ENCODE measurements around the gene TBC1D30. TPM values are rescaled to one million over a fixed set of nuclear protein-coding genes. Genes with fewer than 3 reads are reported as not detected.

The TBC1D30 gene
- total RNA-seq, 1 donor from 2014 or later, result 0.52 TPM

DNA sequence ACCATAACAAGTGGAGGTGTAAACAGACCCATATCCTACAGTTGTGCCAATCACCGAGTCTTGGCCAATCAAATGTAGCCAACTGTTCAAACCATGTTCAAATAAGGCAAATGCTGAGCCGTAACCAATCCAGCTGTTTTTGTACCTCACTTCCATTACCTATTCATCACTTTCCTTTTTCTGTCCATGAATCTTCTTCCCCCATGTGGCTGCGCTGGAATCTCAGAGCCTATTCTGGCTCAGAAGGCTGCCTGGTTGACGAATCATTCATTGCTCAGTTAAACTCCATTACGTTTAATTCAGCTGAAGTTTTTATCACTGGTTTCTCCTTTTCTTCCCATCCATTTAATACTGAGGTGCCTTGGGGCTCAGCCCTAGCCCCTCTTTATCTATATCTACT is 71.1 kb downstream of the TBC1D30 start:
- Histone ChIP-seq H3K4me1 (ENCODE audit: control insufficient read depth in 3 of 3, insufficient read depth in 3 of 3, low read length in 3 of 3) (no peaks in the 10 kb centered on the region), H3K36me3 (ENCODE audit: control insufficient read depth in 3 of 3, insufficient read depth in 3 of 3, low read length in 3 of 3) (no peaks in the 10 kb centered on the region), H3K27me3 (ENCODE audit: control insufficient read depth in 3 of 3, insufficient read depth in 3 of 3, low read length in 3 of 3) (peaks cover 0 to 5% (median 3%) of the 10 kb centered on the region in 3 donors), H3K9me3 (ENCODE audit: control insufficient read depth in 3 of 3, low read length in 3 of 3) (no peaks in the 10 kb centered on the region), H3K9ac (ENCODE audit: low read depth in 1 of 3, low read length in 3 of 3) (no peak overlapping the region), H3K4me3 (ENCODE audit: low read length in 3 of 3) (no peak overlapping the region), H3K27ac (ENCODE audit: low read depth, low read length) (no peak overlapping the region)

DNA sequence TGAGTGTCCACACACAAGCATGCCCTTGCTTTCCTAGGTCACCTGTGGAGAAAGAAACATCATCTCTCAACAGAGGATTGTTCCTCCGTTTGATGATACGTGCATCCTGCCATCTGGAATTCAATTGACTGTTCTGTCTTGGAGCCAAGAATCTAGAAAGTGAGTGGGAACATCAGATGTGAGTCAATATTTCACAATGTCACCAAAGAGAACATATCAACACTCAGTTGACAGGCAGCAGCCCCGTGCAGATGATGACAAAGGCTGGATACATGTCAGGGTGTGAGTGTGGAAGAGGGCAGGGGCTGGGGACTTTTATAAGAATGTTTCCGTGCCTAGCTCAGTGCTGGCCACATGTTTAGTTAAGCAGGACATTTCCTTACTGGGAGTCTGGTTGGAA is 76.1 kb downstream of the TBC1D30 start:
- H3K27me3 ChIP-seq (ENCODE audit: control insufficient read depth in 3 of 3, insufficient read depth in 3 of 3, low read length in 3 of 3), result peaks cover 0 to 3% (median 3%) of the 10 kb centered on the region in 3 donors
- no peak overlapping the region for H3K9ac ChIP-seq (ENCODE audit: low read depth in 1 of 3, low read length in 3 of 3)
- H3K4me3 ChIP-seq (ENCODE audit: low read length in 3 of 3), result no peak overlapping the region
- no peaks in the 10 kb centered on the region for H3K36me3 ChIP-seq (ENCODE audit: control insufficient read depth in 3 of 3, insufficient read depth in 3 of 3, low read length in 3 of 3)
- H3K4me1 ChIP-seq (ENCODE audit: control insufficient read depth in 3 of 3, insufficient read depth in 3 of 3, low read length in 3 of 3), result no peaks in the 10 kb centered on the region
- H3K9me3 ChIP-seq (ENCODE audit: control insufficient read depth in 3 of 3, low read length in 3 of 3), result no peaks in the 10 kb centered on the region
- H3K27ac ChIP-seq (ENCODE audit: low read depth, low read length), result no peak overlapping the region

DNA sequence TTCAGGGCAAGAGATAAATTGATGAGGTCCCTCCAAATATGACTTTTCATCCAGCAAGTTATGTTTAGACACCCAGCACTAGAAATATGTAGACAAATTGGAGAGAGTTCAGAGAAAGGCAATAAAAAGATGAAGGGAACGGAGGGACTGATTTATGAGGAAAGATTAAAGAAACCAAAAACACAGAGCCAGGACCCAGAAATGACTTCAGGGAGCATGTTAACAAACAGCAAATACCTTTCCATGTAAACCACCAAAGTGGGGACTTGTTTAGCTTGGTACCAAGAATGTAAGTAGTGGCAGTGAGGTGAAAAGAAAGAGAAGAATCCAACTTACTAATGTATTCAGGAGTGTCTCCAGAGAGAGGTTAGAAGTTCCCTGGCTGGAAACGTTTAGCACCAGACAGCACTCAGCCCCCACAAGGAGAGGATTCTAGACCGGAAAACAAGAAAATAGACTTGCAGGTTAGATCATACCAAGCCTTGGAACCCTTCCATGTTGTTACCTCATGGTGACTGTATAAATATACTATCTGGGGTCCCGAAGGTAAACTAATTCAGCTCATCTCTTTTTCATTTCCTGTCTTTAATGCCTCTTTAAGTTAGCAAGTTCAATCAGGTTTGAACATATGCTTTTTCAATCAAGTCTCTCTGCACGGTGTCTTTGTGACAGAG is 79.2 kb downstream of the TBC1D30 start:
- Histone ChIP-seq H3K36me3 (ENCODE audit: control insufficient read depth in 3 of 3, insufficient read depth in 3 of 3, low read length in 3 of 3) (no peaks in the 10 kb centered on the region), H3K9ac (ENCODE audit: low read depth in 1 of 3, low read length in 3 of 3) (no peak overlapping the region), H3K27ac (ENCODE audit: low read depth, low read length) (no peak overlapping the region), H3K9me3 (ENCODE audit: control insufficient read depth in 3 of 3, low read length in 3 of 3) (no peaks in the 10 kb centered on the region), H3K4me1 (ENCODE audit: control insufficient read depth in 3 of 3, insufficient read depth in 3 of 3, low read length in 3 of 3) (no peaks in the 10 kb centered on the region), H3K27me3 (ENCODE audit: control insufficient read depth in 3 of 3, insufficient read depth in 3 of 3, low read length in 3 of 3) (no peaks in the 10 kb centered on the region), H3K4me3 (ENCODE audit: low read length in 3 of 3) (no peak overlapping the region)

DNA sequence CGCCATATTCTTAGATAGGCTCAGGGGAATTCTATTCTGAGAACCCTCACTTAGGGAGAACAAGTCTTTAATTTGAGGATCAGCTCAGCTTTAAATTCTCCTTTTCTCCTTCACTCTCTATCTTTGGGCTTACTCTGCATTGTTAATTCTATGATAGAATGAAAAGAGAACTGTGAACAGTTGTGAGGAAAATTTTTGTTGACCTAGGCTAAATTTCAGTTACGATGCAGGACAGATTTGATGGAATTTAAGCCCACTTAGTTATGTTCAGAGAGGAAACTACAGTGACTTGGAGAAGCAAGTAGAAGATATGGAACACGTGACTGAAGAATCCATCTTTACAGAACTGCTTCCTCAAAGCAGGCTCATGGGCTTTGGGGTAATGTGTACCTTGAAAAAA is 82.7 kb downstream of the TBC1D30 start:
- Histone ChIP-seq H3K9ac (ENCODE audit: low read depth in 1 of 3, low read length in 3 of 3) (no peak overlapping the region), H3K27me3 (ENCODE audit: control insufficient read depth in 3 of 3, insufficient read depth in 3 of 3, low read length in 3 of 3) (no peaks in the 10 kb centered on the region), H3K9me3 (ENCODE audit: control insufficient read depth in 3 of 3, low read length in 3 of 3) (no peaks in the 10 kb centered on the region), H3K4me1 (ENCODE audit: control insufficient read depth in 3 of 3, insufficient read depth in 3 of 3, low read length in 3 of 3) (no peaks in the 10 kb centered on the region), H3K27ac (ENCODE audit: low read depth, low read length) (no peak overlapping the region), H3K4me3 (ENCODE audit: low read length in 3 of 3) (no peak overlapping the region), H3K36me3 (ENCODE audit: control insufficient read depth in 3 of 3, insufficient read depth in 3 of 3, low read length in 3 of 3) (no peaks in the 10 kb centered on the region)

DNA sequence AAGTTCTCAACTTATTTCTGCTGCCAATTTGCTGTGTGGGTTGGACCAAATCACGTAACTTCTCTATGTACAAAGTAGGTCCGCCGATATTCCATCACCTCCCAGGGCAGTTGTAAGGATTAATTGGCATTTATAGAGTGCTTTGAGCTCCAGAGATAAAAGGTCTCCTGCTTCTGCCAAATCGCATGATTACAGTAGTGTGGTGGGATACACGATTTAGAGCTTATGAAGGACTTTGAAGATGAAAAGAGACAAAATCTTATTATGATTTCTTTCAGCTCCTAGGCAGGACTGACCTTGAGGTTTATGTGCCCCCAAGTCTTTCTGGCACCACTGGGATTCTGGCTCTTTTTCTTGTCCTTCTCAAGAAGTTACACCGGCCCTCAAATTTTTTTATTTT is 84.7 kb downstream of the TBC1D30 start:
- Histone ChIP-seq H3K36me3 (ENCODE audit: control insufficient read depth in 3 of 3, insufficient read depth in 3 of 3, low read length in 3 of 3) (no peaks in the 10 kb centered on the region), H3K27me3 (ENCODE audit: control insufficient read depth in 3 of 3, insufficient read depth in 3 of 3, low read length in 3 of 3) (no peaks in the 10 kb centered on the region), H3K4me3 (ENCODE audit: low read length in 3 of 3) (no peak overlapping the region), H3K27ac (ENCODE audit: low read depth, low read length) (no peak overlapping the region), H3K4me1 (ENCODE audit: control insufficient read depth in 3 of 3, insufficient read depth in 3 of 3, low read length in 3 of 3) (peaks cover 0 to 2% (median 0%) of the 10 kb centered on the region in 3 donors), H3K9me3 (ENCODE audit: control insufficient read depth in 3 of 3, low read length in 3 of 3) (no peaks in the 10 kb centered on the region), H3K9ac (ENCODE audit: low read depth in 1 of 3, low read length in 3 of 3) (no peak overlapping the region)

DNA sequence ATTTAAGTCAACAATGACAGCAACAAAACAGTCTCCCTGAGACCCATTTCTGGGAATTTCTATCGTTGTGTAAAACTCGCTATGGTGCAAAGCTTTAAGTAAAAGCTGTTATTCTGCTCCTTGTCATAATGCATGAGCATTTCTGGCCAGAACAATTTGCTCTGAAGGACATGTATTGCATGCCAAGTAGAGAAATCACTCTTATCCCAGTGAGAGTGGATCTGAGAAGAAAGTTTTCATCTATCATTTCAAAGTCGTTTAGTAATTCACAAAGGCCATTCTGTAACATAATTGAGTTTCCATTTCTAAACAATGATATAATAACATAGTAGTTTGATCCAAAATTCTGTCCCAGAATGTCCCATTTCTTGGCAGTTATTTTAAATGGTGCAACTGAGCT is 86.6 kb downstream of the TBC1D30 start:
- Histone ChIP-seq H3K4me3 (ENCODE audit: low read length in 3 of 3) (no peak overlapping the region), H3K4me1 (ENCODE audit: control insufficient read depth in 3 of 3, insufficient read depth in 3 of 3, low read length in 3 of 3) (peaks cover 0 to 2% (median 0%) of the 10 kb centered on the region in 3 donors), H3K9ac (ENCODE audit: low read depth in 1 of 3, low read length in 3 of 3) (no peak overlapping the region), H3K36me3 (ENCODE audit: control insufficient read depth in 3 of 3, insufficient read depth in 3 of 3, low read length in 3 of 3) (no peaks in the 10 kb centered on the region), H3K27me3 (ENCODE audit: control insufficient read depth in 3 of 3, insufficient read depth in 3 of 3, low read length in 3 of 3) (no peaks in the 10 kb centered on the region), H3K9me3 (ENCODE audit: control insufficient read depth in 3 of 3, low read length in 3 of 3) (no peaks in the 10 kb centered on the region), H3K27ac (ENCODE audit: low read depth, low read length) (no peak overlapping the region)

DNA sequence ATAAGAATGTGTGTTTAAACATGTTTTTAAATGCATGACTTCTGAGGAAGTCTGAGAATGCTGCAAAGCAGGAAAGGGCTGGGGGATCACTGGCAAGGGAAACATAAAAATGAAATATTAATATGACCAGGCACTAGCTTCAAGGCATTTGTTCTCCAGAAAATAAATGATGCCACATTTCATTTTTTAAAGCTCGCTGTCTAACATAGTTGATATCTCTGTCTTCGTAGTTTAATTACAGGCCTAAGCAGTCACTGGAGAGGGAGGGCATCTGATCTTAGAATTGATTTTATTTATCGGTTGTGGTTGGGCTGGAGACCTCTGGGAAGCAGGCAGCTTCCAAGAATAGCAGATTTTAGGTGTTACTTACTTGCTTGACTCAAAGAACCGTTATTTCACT is 87.5 kb downstream of the TBC1D30 start:
- no peak overlapping the region for H3K9ac ChIP-seq (ENCODE audit: low read depth in 1 of 3, low read length in 3 of 3)
- no peak overlapping the region for H3K27ac ChIP-seq (ENCODE audit: low read depth, low read length)
- H3K4me1 ChIP-seq (ENCODE audit: control insufficient read depth in 3 of 3, insufficient read depth in 3 of 3, low read length in 3 of 3), result peaks cover 0 to 2% (median 0%) of the 10 kb centered on the region in 3 donors
- H3K36me3 ChIP-seq (ENCODE audit: control insufficient read depth in 3 of 3, insufficient read depth in 3 of 3, low read length in 3 of 3), result no peaks in the 10 kb centered on the region
- H3K4me3 ChIP-seq (ENCODE audit: low read length in 3 of 3), result no peak overlapping the region
- H3K9me3 ChIP-seq (ENCODE audit: control insufficient read depth in 3 of 3, low read length in 3 of 3), result no peaks in the 10 kb centered on the region
- no peaks in the 10 kb centered on the region for H3K27me3 ChIP-seq (ENCODE audit: control insufficient read depth in 3 of 3, insufficient read depth in 3 of 3, low read length in 3 of 3)

DNA sequence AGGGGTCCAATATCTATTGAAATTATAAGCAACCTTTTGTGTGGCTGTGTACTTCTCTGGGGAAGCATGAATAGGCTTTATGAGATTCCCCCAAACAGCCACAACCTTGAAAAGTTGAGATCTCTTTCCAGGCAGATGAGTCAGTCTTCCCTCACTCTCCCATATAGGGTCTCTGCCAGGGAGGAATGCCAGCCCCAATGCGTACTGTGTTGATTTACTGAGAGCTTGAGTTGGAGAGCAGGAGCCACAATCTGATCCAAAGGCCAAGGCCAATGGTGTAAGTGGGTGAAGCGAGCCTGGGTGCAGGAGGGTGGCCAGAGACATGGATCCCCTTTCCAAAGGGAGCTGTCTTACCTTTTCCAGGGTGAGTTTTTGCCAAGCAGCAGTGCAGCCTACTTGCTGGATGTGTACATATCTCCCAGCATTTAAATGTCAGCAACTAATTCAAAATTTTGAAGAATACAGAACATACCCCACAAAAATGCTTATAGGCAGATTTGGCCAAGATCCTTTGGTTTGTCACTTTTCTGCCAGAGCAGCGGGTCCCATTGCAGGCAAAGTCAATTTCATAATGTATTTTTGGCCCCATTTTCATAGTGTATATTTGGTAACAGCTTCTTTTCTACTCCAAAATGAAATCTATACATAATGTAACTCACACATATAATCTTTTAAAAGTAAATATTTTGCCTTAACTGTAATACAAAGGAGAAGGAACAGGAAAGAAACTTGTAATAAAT is 88.2 kb downstream of the TBC1D30 start:
- Histone ChIP-seq H3K9me3 (ENCODE audit: control insufficient read depth in 3 of 3, low read length in 3 of 3) (no peaks in the 10 kb centered on the region), H3K27ac (ENCODE audit: low read depth, low read length) (no peak overlapping the region), H3K27me3 (ENCODE audit: control insufficient read depth in 3 of 3, insufficient read depth in 3 of 3, low read length in 3 of 3) (no peaks in the 10 kb centered on the region), H3K9ac (ENCODE audit: low read depth in 1 of 3, low read length in 3 of 3) (no peak overlapping the region), H3K4me1 (ENCODE audit: control insufficient read depth in 3 of 3, insufficient read depth in 3 of 3, low read length in 3 of 3) (peaks cover 0 to 2% (median 0%) of the 10 kb centered on the region in 3 donors), H3K4me3 (ENCODE audit: low read length in 3 of 3) (no peak overlapping the region), H3K36me3 (ENCODE audit: control insufficient read depth in 3 of 3, insufficient read depth in 3 of 3, low read length in 3 of 3) (no peaks in the 10 kb centered on the region)

DNA sequence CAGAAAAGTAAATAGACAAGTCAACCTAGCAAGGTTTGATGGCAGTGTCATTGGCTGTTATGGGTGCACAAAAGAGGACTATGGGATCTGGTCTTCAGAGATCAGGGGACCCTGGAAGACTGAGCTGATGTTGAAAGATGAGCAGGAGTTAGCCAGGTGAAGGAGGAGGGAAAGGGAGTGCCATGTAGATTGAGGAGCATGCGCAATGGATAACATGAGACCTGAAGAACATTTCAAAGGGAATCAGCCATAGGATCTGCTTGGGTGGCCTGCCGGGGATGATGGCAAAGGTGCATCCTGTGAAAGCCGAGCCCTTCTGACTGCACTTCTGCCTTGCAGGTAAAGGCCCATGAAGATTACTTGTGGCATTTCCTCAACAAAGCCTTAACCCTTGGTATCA is 90.8 kb downstream of the TBC1D30 start:
- no peaks in the 10 kb centered on the region for H3K36me3 ChIP-seq (ENCODE audit: control insufficient read depth in 3 of 3, insufficient read depth in 3 of 3, low read length in 3 of 3)
- H3K27me3 ChIP-seq (ENCODE audit: control insufficient read depth in 3 of 3, insufficient read depth in 3 of 3, low read length in 3 of 3), result no peaks in the 10 kb centered on the region
- no peak overlapping the region for H3K27ac ChIP-seq (ENCODE audit: low read depth, low read length)

DNA sequence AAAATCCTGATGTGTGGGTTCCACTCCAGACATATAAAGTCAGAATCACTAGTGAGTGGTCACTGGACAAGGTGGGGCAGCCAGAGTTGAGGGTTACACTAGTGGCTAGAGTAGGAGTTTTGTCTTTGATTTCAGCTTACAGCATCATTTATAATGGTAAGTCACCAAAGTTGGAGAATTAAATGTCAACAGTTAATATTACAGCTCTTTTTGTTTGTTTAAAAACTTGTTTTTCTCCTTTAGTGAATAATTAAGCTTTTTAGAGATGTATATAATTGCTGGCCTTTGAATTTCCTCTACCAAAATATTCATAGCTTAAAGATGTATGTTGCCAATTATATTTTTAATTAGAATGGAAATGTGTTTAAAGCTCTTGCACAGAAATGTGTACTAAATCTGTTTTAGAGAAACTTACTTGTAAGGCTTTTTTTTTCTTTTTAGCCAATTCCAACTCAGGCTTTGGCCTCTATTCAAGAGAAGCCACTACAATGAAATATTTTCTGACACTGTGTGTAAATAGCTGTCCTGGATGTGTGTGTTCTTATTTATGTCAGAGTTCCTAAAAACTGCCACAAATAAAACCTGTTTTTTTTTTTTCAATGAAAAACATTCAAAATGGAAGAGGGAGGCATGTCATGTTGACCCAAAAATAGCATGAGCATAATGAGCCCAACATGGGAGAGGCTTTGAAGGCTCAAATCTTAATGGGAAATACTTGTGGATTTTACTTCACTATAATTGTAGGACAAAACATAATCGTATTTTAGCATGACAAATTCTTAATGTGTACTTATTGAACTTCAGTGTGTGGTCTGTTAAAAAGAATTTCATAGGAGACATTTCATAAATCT is 92.2 kb downstream of the TBC1D30 start:
- H3K9ac ChIP-seq (ENCODE audit: low read depth in 1 of 3, low read length in 3 of 3), result no peak overlapping the region
- peaks cover 0 to 2% (median 0%) of the 10 kb centered on the region in 3 donors for H3K4me1 ChIP-seq (ENCODE audit: control insufficient read depth in 3 of 3, insufficient read depth in 3 of 3, low read length in 3 of 3)
- H3K36me3 ChIP-seq (ENCODE audit: control insufficient read depth in 3 of 3, insufficient read depth in 3 of 3, low read length in 3 of 3), result no peaks in the 10 kb centered on the region
- no peaks in the 10 kb centered on the region for H3K9me3 ChIP-seq (ENCODE audit: control insufficient read depth in 3 of 3, low read length in 3 of 3)
- H3K27me3 ChIP-seq (ENCODE audit: control insufficient read depth in 3 of 3, insufficient read depth in 3 of 3, low read length in 3 of 3), result no peaks in the 10 kb centered on the region
- no peak overlapping the region for H3K27ac ChIP-seq (ENCODE audit: low read depth, low read length)
- H3K4me3 ChIP-seq (ENCODE audit: low read length in 3 of 3), result no peak overlapping the region

More for the DNA sequence above, 90.8 kb downstream of the TBC1D30 start:
- no peaks in the 10 kb centered on the region for H3K9me3 ChIP-seq (ENCODE audit: control insufficient read depth in 3 of 3, low read length in 3 of 3)
- peaks cover 0 to 2% (median 0%) of the 10 kb centered on the region in 3 donors for H3K4me1 ChIP-seq (ENCODE audit: control insufficient read depth in 3 of 3, insufficient read depth in 3 of 3, low read length in 3 of 3)
- no peak overlapping the region for H3K4me3 ChIP-seq (ENCODE audit: low read length in 3 of 3)
- H3K9ac ChIP-seq (ENCODE audit: low read depth in 1 of 3, low read length in 3 of 3), result no peak overlapping the region

All from skeletal muscle tissue (tissue), 4 donors.